ENCODE data around the gene RHBDD2.

The RHBDD2 gene

DNA sequence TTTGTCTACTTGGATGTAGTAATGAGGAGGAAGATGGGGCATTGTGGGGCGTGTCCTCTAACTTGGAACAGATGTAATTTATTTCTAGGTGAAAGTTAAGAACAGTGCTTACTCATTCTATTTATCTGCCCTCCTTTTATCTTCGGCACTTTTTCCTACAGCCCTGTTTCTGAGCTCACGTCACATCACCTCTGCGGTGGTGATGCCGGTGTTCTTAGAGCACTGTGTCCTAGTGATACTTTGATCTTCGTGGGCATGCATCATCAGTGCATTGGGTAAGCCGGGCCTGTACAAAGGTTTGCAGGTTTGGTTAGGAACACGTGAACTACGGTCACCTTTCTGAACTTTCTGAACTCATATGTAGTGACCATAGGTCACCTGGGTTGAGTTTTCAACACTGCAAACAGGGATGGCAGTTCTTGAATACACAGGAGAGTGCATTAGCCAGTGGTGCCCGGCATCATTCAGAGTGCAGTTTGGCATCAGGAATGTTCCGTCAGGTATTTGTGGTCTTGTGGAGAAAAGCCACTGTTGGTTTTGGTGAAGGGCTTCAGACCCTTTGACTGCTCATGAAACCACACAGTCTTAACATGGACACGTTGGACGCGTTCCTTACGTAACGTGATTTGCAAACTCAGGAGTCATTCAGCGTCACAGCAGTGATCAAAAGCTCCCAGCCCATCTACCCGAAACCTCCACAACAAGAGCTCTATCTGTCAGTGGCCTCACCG is 41.8 kb downstream of the RHBDD2 start:
- peaks cover 10% of the 10 kb centered on the region for H3K4me1 ChIP-seq (ENCODE audit: insufficient read depth, low read length)
- no peak for DNase-seq
- no peaks in the 10 kb centered on the region for H3K27me3 ChIP-seq (ENCODE audit: insufficient read depth, low read length, poor library complexity)
- TF ChIP-seq EZH2 (IDR thresholded peaks at IDR 0.05; ENCODE audit: borderline replicate concordance, low read depth, low read length, severe bottlenecking) = no peak
- no peak overlapping the region for H2AFZ ChIP-seq (ENCODE audit: low read depth, low read length)
- no peaks in the 10 kb centered on the region for H3K9me3 ChIP-seq (ENCODE audit: insufficient read depth, low read length, severe bottlenecking)
- H3K9ac ChIP-seq (ENCODE audit: low read depth, low read length) = no peak overlapping the region
- H4K20me1 ChIP-seq (ENCODE audit: insufficient read depth, low read length) = peaks cover 14% of the 10 kb centered on the region
- H3K27ac ChIP-seq (ENCODE audit: low read length) = no peak overlapping the region
- no peak overlapping the region for H3K4me2 ChIP-seq (ENCODE audit: insufficient read depth, low read length)
- ATAC-seq (ENCODE audit: insufficient read depth, low read depth) = no peak
- no peaks in the 10 kb centered on the region for H3K36me3 ChIP-seq (ENCODE audit: insufficient read depth, low read length)
- H3K79me2 ChIP-seq (ENCODE audit: insufficient read depth, low read length) = peaks cover 13% of the 10 kb centered on the region
- no peak overlapping the region for H3K4me3 ChIP-seq (ENCODE audit: low read depth in 1 of 2, low read length in 2 of 2)

DNA sequence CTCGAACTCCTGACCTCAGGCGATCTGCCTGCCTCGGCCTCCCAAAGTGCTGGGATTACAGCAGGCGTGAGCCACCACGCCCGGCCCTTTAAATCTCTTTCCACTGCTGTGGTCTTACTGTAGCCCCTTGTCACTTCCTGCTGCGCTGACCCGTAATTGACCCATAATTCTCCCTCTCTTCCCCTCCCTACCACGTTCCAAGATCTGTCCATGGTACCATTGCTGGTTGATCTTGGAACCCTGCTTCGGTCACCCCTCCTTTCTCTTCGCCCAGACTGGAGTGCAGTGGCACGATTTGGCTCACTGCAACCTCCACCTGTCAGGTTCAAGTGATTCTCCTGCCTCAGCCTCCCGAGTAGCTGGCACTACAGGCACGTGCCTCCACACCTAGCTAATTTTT is 42.6 kb downstream of the RHBDD2 start:
- peaks cover 1% of the 10 kb centered on the region for H3K4me1 ChIP-seq (ENCODE audit: insufficient read depth, low read length)
- no peaks in the 10 kb centered on the region for H3K9me3 ChIP-seq (ENCODE audit: insufficient read depth, low read length, severe bottlenecking)
- TF ChIP-seq, protein P1, sequence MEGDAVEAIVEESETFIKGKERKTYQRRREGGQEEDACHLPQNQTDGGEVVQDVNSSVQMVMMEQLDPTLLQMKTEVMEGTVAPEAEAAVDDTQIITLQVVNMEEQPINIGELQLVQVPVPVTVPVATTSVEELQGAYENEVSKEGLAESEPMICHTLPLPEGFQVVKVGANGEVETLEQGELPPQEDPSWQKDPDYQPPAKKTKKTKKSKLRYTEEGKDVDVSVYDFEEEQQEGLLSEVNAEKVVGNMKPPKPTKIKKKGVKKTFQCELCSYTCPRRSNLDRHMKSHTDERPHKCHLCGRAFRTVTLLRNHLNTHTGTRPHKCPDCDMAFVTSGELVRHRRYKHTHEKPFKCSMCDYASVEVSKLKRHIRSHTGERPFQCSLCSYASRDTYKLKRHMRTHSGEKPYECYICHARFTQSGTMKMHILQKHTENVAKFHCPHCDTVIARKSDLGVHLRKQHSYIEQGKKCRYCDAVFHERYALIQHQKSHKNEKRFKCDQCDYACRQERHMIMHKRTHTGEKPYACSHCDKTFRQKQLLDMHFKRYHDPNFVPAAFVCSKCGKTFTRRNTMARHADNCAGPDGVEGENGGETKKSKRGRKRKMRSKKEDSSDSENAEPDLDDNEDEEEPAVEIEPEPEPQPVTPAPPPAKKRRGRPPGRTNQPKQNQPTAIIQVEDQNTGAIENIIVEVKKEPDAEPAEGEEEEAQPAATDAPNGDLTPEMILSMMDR (IDR thresholded peaks at IDR 0.05; ENCODE audit: borderline replicate concordance, extremely low read depth, low read length, poor library complexity, severe bottlenecking) = no peak
- TF ChIP-seq EZH2 (IDR thresholded peaks at IDR 0.05; ENCODE audit: borderline replicate concordance, low read depth, low read length, severe bottlenecking) = no peak
- no peak overlapping the region for H3K27ac ChIP-seq (ENCODE audit: low read length)
- H3K9ac ChIP-seq (ENCODE audit: low read depth, low read length) = no peak overlapping the region
- peaks cover 14% of the 10 kb centered on the region for H4K20me1 ChIP-seq (ENCODE audit: insufficient read depth, low read length)
- no peak for ATAC-seq (ENCODE audit: insufficient read depth, low read depth)
- no peak for DNase-seq
- H3K4me2 ChIP-seq (ENCODE audit: insufficient read depth, low read length) = no peak overlapping the region
- H3K36me3 ChIP-seq (ENCODE audit: insufficient read depth, low read length) = no peaks in the 10 kb centered on the region
- H3K4me3 ChIP-seq (ENCODE audit: low read depth in 1 of 2, low read length in 2 of 2) = no peak overlapping the region
- peaks cover 7% of the 10 kb centered on the region; the same call in 1 of the 2 replicates for H3K79me2 ChIP-seq (ENCODE audit: insufficient read depth, low read length)
- no peak overlapping the region for H2AFZ ChIP-seq (ENCODE audit: low read depth, low read length)
- no peaks in the 10 kb centered on the region for H3K27me3 ChIP-seq (ENCODE audit: insufficient read depth, low read length, poor library complexity)

DNA sequence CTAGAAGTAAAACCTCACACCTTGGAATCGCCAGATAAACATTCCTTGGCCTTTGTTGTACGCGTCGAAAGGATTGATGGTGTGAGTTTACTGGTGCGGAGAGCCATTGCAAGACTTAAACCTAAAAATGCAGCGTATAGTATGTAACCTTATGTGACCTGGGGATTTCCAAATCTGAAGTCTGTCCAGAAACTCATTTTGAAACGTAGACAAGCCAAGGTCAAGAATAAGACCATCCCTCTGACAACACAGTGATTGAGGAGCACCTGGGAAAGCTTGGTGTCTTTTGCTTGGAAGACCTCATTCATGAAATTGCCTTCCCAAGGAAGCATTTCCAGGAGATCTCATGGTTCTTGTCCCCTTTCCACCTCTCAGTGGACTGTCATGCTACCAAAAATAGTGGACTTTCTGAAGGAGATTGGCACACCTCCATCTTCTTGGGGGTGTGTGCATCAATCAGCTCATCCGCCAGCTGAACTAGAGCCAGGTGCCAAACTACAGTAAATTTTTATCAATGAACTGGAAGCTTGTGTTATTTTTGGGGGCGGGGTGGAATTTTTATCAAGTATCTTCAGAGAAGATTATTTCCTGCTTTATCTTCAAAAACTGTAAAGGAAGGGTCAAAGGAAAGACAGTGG is 44.3 kb downstream of the RHBDD2 start:
- Histone ChIP-seq H3K4me1 (ENCODE audit: insufficient read depth, low read length) (no peaks in the 10 kb centered on the region), H3K36me3 (ENCODE audit: insufficient read depth, low read length) (no peaks in the 10 kb centered on the region), H3K9ac (ENCODE audit: low read depth, low read length) (no peak overlapping the region), H2AFZ (ENCODE audit: low read depth, low read length) (no peak overlapping the region), H3K4me2 (ENCODE audit: insufficient read depth, low read length) (no peak overlapping the region), H4K20me1 (ENCODE audit: insufficient read depth, low read length) (peaks cover 14% of the 10 kb centered on the region), H3K79me2 (ENCODE audit: insufficient read depth, low read length) (peaks cover 7% of the 10 kb centered on the region; the same call in 1 of the 2 replicates), H3K9me3 (ENCODE audit: insufficient read depth, low read length, severe bottlenecking) (no peaks in the 10 kb centered on the region), H3K27ac (ENCODE audit: low read length) (no peak overlapping the region), H3K4me3 (ENCODE audit: low read depth in 1 of 2, low read length in 2 of 2) (no peak overlapping the region), H3K27me3 (ENCODE audit: insufficient read depth, low read length, poor library complexity) (no peaks in the 10 kb centered on the region)
- ATAC-seq (ENCODE audit: insufficient read depth, low read depth) = no peak
- no peak for TF ChIP-seq EZH2 (IDR thresholded peaks at IDR 0.05; ENCODE audit: borderline replicate concordance, low read depth, low read length, severe bottlenecking)
- TF ChIP-seq, protein P1 (IDR thresholded peaks at IDR 0.05; ENCODE audit: borderline replicate concordance, extremely low read depth, low read length, poor library complexity, severe bottlenecking) = no peak
- no peak for DNase-seq

DNA sequence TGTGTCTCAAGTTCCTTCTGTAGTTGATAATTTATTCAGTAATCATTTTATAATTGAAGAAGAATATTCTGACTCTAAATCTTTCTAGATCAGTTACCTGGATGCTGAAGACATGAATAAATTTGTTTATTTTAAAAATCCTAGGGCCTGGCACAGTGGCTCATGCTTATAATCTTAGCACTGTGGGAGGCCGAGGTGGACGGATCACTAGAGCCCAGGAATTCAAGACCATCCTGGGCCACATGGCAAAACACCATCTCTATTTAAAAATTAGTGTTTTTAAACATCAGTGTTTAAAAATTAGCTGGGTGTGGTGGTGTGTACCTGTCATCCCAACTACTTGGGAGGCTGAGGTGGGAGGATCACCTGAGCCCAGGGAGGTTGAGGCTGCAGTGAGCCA is 45.4 kb downstream of the RHBDD2 start:
- peaks cover 16% of the 10 kb centered on the region for H4K20me1 ChIP-seq (ENCODE audit: insufficient read depth, low read length)

More for the DNA sequence above, 45.4 kb downstream of the RHBDD2 start:
- no peaks in the 10 kb centered on the region for H3K4me1 ChIP-seq (ENCODE audit: insufficient read depth, low read length)
- H3K4me2 ChIP-seq (ENCODE audit: insufficient read depth, low read length) = no peak overlapping the region
- H3K9me3 ChIP-seq (ENCODE audit: insufficient read depth, low read length, severe bottlenecking) = no peaks in the 10 kb centered on the region
- no peaks in the 10 kb centered on the region for H3K27me3 ChIP-seq (ENCODE audit: insufficient read depth, low read length, poor library complexity)
- H2AFZ ChIP-seq (ENCODE audit: low read depth, low read length) = no peak overlapping the region
- ATAC-seq (ENCODE audit: insufficient read depth, low read depth) (no peak), DNase-seq (no peak)
- H3K27ac ChIP-seq (ENCODE audit: low read length) = no peak overlapping the region
- TF ChIP-seq, protein P1 (IDR thresholded peaks at IDR 0.05; ENCODE audit: borderline replicate concordance, extremely low read depth, low read length, poor library complexity, severe bottlenecking) = no peak
- TF ChIP-seq EZH2 (IDR thresholded peaks at IDR 0.05; ENCODE audit: borderline replicate concordance, low read depth, low read length, severe bottlenecking) = no peak
- H3K79me2 ChIP-seq (ENCODE audit: insufficient read depth, low read length) = peaks cover 3% of the 10 kb centered on the region; the same call in 1 of the 2 replicates
- no peak overlapping the region for H3K4me3 ChIP-seq (ENCODE audit: low read depth in 1 of 2, low read length in 2 of 2)
- H3K36me3 ChIP-seq (ENCODE audit: insufficient read depth, low read length) = no peaks in the 10 kb centered on the region
- H3K9ac ChIP-seq (ENCODE audit: low read depth, low read length) = no peak overlapping the region
